Endothelial cell of umbilical vein (primary cell): Measurements from ENCODE around the gene ABCA10. TPM values are rescaled to one million over a fixed set of nuclear protein-coding genes. Genes with fewer than 3 reads are reported as not detected.
"Not testable (repeated sequence)": the region's sequence is repeated elsewhere in the genome, so short reads cannot be mapped to it uniquely, and the experiment has no call there.

ENCODE experiments used
- Bru-seq: library from RNA; stranded (reverse); fragments of 400-500 nt; gene quantifications from one replicate; lab custom pipeline; 2021; lab: Mats Ljungman, UMichigan
- BruChase-seq, 2 experiments: library from RNA; stranded (reverse); fragments of 400-500 nt; gene quantifications; one replicate each; lab custom pipeline; 2021; lab: Mats Ljungman, UMichigan
- BruUV-seq: library from RNA; stranded (reverse); fragments of 400-500 nt; replicated peaks from 2 replicates; lab custom pipeline; 2021; lab: Mats Ljungman, UMichigan
- CTCF ChIA-PET: fragments of 300-600, 350-600 bp; sonication (Branson Sonifier 250); formaldehyde crosslinking; loops from one replicate; lab custom pipeline; 2021; ENCODE audit warnings: antibody characterized with exemption, inconsistent platforms; lab: Charles Lee
- POLR2A ChIA-PET: fragments of 300-600, 350-600 bp; sonication (Branson Sonifier 250); formaldehyde crosslinking; loops from one replicate; lab custom pipeline; 2021; ENCODE audit warnings: antibody characterized with exemption, inconsistent platforms; lab: Charles Lee
- DNase-seq: peaks from one replicate; pipeline ENCODE4 v3.0.0-alpha.2; 2011; ENCODE audit warnings: low read depth, low spot score
- FAIRE-seq: peaks from 2 replicates; lab custom pipeline; 2011; peaks lifted over from hg19 to GRCh38; lab: Jason Lieb, UNC
- H2AFZ ChIP-seq: 2 replicates; pipeline ENCODE4 v1.6.0; 2012; ENCODE audit warnings: low read depth, low read length, control low read depth, inconsistent platforms
- H3K27ac ChIP-seq: 2 replicates; pipeline ENCODE4 v1.5.1; 2011; ENCODE audit warnings: low read depth, mild to moderate bottlenecking, control low read depth, low read length, moderate library complexity; ENCODE audit not compliant: insufficient read depth
- H3K27me3 ChIP-seq, 2 experiments: 2 replicates each; pipeline versions ENCODE4 v1.6.0 to v1.6.1; 2011; ENCODE audit warnings: low read length in 2 of 2, mixed read lengths in 1 of 2; ENCODE audit not compliant: control insufficient read depth in 2 of 2, insufficient read depth in 2 of 2
- H3K36me3 ChIP-seq, 2 experiments: 2 replicates in 1 of 2; 3 replicates in 1 of 2; pipeline ENCODE4 v1.5.1; 2011; ENCODE audit warnings: low read length in 2 of 2, mild to moderate bottlenecking in 1 of 2, moderate library complexity in 1 of 2; ENCODE audit not compliant: control insufficient read depth in 2 of 2, insufficient read depth in 2 of 2; ENCODE audit errors: extremely low read depth in 1 of 2
- H3K4me1 ChIP-seq: 3 replicates; pipeline ENCODE4 v1.5.1; 2011; ENCODE audit warnings: mild to moderate bottlenecking, low read length; ENCODE audit not compliant: control insufficient read depth, insufficient read depth; ENCODE audit errors: extremely low read depth
- H3K4me2 ChIP-seq: 2 replicates; pipeline ENCODE4 v1.6.1; 2011; ENCODE audit warnings: low read length, control low read depth, mixed read lengths; ENCODE audit not compliant: insufficient read depth
- H3K4me3 ChIP-seq, 3 experiments: fragments of 200-600 bp in 1 of 3; sonication (generic), shearing (Covaris generic) in 1 of 3; replicated peaks in 1 of 3; 2 replicates each; pipeline ENCODE4 v1.5.1; 2011 to 2016; ENCODE audit warnings: control low read depth in 3 of 3, low read length in 3 of 3, mild to moderate bottlenecking in 2 of 3, inconsistent platforms in 1 of 3, low read depth in 1 of 3, moderate library complexity in 1 of 3; ENCODE audit not compliant: insufficient read depth in 1 of 3
- H3K79me2 ChIP-seq: 2 replicates; pipeline ENCODE4 v1.6.0; 2012; ENCODE audit warnings: low read length, inconsistent platforms; ENCODE audit not compliant: control insufficient read depth, insufficient read depth
- H3K9ac ChIP-seq: replicated peaks from 2 replicates; pipeline ENCODE3; 2011; ENCODE audit warnings: low read length, control low read depth; ENCODE audit not compliant: insufficient read depth; ENCODE audit errors: extremely low read depth
- H3K9me1 ChIP-seq: replicated peaks from 3 replicates; pipeline ENCODE4 v1.6.0; 2011; ENCODE audit warnings: mild to moderate bottlenecking, low read length; ENCODE audit not compliant: control insufficient read depth, insufficient read depth; ENCODE audit errors: extremely low read depth
- H3K9me3 ChIP-seq: replicated peaks from 2 replicates; pipeline ENCODE4 v1.5.1; 2012; ENCODE audit warnings: low read length, inconsistent platforms; ENCODE audit not compliant: control insufficient read depth, insufficient read depth
- H4K20me1 ChIP-seq: replicated peaks from 2 replicates; pipeline ENCODE3; 2011; ENCODE audit warnings: mild to moderate bottlenecking, low read length; ENCODE audit not compliant: control insufficient read depth, insufficient read depth; ENCODE audit errors: extremely low read depth
- EZH2 ChIP-seq: IDR thresholded peaks from 2 replicates; pipeline ENCODE4 v1.6.1; 2012; ENCODE audit warnings: borderline replicate concordance, low read depth, mild to moderate bottlenecking, moderate library complexity, low read length, inconsistent platforms; ENCODE audit not compliant: severe bottlenecking
- FOS ChIP-seq: IDR thresholded peaks from 2 replicates; pipeline ENCODE4 v1.6.1; 2011; ENCODE audit warnings: mild to moderate bottlenecking, low read length, moderate library complexity, borderline replicate concordance; ENCODE audit not compliant: insufficient read depth
- GATA2 ChIP-seq: IDR thresholded peaks from 2 replicates; pipeline ENCODE4 v1.7.0; 2011; ENCODE audit warnings: low read depth, mild to moderate bottlenecking, moderate library complexity, mixed read lengths, low read length; ENCODE audit not compliant: insufficient read length, insufficient read depth
- JUN ChIP-seq: IDR thresholded peaks from 2 replicates; pipeline ENCODE4 v1.6.1; 2011; ENCODE audit warnings: borderline replicate concordance, low read depth; ENCODE audit not compliant: insufficient read length, insufficient read depth
- MAX ChIP-seq: IDR thresholded peaks from 2 replicates; pipeline ENCODE4 v1.6.1; 2011; ENCODE audit not compliant: insufficient read depth, insufficient read length
- MYC ChIP-seq: IDR thresholded peaks from one replicate; pipeline ENCODE4 v1.6.1; 2011; ENCODE audit warnings: mild to moderate bottlenecking, low read depth, low read length
- POLR2A ChIP-seq: IDR thresholded peaks from 2 replicates; pipeline ENCODE4 v1.6.1; 2012; ENCODE audit warnings: low read depth, mild to moderate bottlenecking, control low read depth, low read length
- POLR2AphosphoS5 ChIP-seq: IDR thresholded peaks from 2 replicates; pipeline ENCODE4 v1.6.1; 2012; ENCODE audit warnings: low read depth, mild to moderate bottlenecking, control low read depth, low read length, moderate library complexity; ENCODE audit not compliant: insufficient read depth
- dilution Hi-C: fragments of 300-500 bp; cut with MboI; formaldehyde crosslinking; loops from one replicate; pipeline ENCODE4 v1.15.0; 2019; ENCODE audit warnings: low sequenced_read_pairs; ENCODE audit not compliant: extremely low pct_ligation_motif_present
- intact Hi-C: fragments of 100-400 bp; cut with micrococcal nuclease; formaldehyde crosslinking; loops from one replicate; pipeline ENCODE4 v1.10.0; 2022
- long read RNA-seq: library from polyadenylated mRNA; stranded (forward); transcript quantifications from one replicate; pipeline ENCODE4 v2.0.0, GENCODE V29; 2021
- polyA minus RNA-seq, 3 experiments: library from RNA; depleted of rRNA, polyadenylated mRNA; stranded (reverse); fragments of >200 nt; gene quantifications; 1 replicate in 1 of 3; 2 replicates in 2 of 3; pipeline ENCODE4 v1.2.3, GENCODE V29; 2011
- polyA plus RNA-seq, 4 experiments: library from polyadenylated mRNA; depleted of rRNA in 3 of 4; stranded (reverse) in 3 of 4; unstranded in 1 of 4; fragments of >200 nt; gene quantifications; 2 replicates each; pipeline versions ENCODE4 v1.2.1 to v1.2.3, GENCODE V29; 2011 to 2012; ENCODE audit warnings: missing spikeins in 1 of 4
- total RNA-seq: library from RNA; stranded (reverse); gene quantifications from 2 replicates; pipeline ENCODE4 v1.2.3, GENCODE V29; 2021
- TF ChIP-seq, protein P1 (sequence below), 2 donors: IDR thresholded peaks; 1 replicate in 1 of 2; 2 replicates in 1 of 2; pipeline ENCODE4 v1.5.1; 2011; ENCODE audit warnings: low read length in 2 of 2, mild to moderate bottlenecking in 2 of 2, moderate library complexity in 2 of 2, control low read depth in 1 of 2, inconsistent platforms in 1 of 2, low read depth in 1 of 2; ENCODE audit not compliant: insufficient read depth in 1 of 2; ENCODE audit errors: extremely low read depth in 1 of 2

ABCA10 gene
- total RNA-seq (1.7 and 2.1 TPM in 2 replicates), polyA plus RNA-seq (0.22 and 0.41 TPM in 2 replicates), polyA minus RNA-seq (2.2 and 5.4 TPM in 2 replicates), Bru-seq, nascent RNA (percentile 56 among the genes with signal in this experiment), BruChase-seq, experiment 1, labeled RNA remaining after a 6-hour chase (percentile 39 among the genes with signal in this experiment), BruChase-seq, experiment 2, labeled RNA remaining after a 2-hour chase (percentile 47 among the genes with signal in this experiment)
- 0.12 and 0.16 TPM in 2 replicates for polyA plus RNA-seq (2011; cell fraction: cytosol; rRNA removed)
- 6.7 and 6.8 TPM in 2 replicates for polyA plus RNA-seq (2011; cell fraction: nucleus; rRNA removed)
- 1.00 and 1.8 TPM in 2 replicates for polyA plus RNA-seq (2012)
- not detected for polyA minus RNA-seq (2011; cell fraction: cytosol; rRNA and poly(A)+ RNA removed)
- 6.2 and 10.2 TPM in 2 replicates for polyA minus RNA-seq (2011; cell fraction: nucleus; rRNA and poly(A)+ RNA removed)
- long read RNA-seq, partial matches to known transcripts = 0 of 1 reads
- long read RNA-seq, other reads (novel, unspliced or antisense) = 1 of 1 reads

GRCh38 chr17:69228576-69228975 lies at the start of gene ABCA10:
ABCA10 (minus strand) TSS chr17:69228824; CDS start chr17:69225358, 3,466 bp downstream.
- no peak for TF ChIP-seq GATA2
- TF ChIP-seq, protein P1, sequence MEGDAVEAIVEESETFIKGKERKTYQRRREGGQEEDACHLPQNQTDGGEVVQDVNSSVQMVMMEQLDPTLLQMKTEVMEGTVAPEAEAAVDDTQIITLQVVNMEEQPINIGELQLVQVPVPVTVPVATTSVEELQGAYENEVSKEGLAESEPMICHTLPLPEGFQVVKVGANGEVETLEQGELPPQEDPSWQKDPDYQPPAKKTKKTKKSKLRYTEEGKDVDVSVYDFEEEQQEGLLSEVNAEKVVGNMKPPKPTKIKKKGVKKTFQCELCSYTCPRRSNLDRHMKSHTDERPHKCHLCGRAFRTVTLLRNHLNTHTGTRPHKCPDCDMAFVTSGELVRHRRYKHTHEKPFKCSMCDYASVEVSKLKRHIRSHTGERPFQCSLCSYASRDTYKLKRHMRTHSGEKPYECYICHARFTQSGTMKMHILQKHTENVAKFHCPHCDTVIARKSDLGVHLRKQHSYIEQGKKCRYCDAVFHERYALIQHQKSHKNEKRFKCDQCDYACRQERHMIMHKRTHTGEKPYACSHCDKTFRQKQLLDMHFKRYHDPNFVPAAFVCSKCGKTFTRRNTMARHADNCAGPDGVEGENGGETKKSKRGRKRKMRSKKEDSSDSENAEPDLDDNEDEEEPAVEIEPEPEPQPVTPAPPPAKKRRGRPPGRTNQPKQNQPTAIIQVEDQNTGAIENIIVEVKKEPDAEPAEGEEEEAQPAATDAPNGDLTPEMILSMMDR (IDR thresholded peaks at IDR 0.05; ENCODE audit: extremely low read depth in 1 of 2, insufficient read depth in 1 of 2, low read depth in 1 of 2, low read length in 2 of 2) = no peak
- TF ChIP-seq JUN = no peak
- TF ChIP-seq FOS = no peak
- TF ChIP-seq POLR2AphosphoS5 = no peak
- no peak for TF ChIP-seq EZH2
- TF ChIP-seq MAX = no peak
- TF ChIP-seq POLR2A = no peak
- no peak for TF ChIP-seq MYC
- Histone ChIP-seq H3K36me3 (no peaks in the 10 kb centered on the region), H3K4me2 (no peak within 1 kb of the TSS), H3K4me3 (no peak within 1 kb of the TSS), H3K9me1 (no peaks in the 10 kb centered on the region), H4K20me1 (no peaks in the 10 kb centered on the region), H3K27ac (no peak within 1 kb of the TSS), H3K79me2 (no peaks in the 10 kb centered on the region), H3K9me3 (no peaks in the 10 kb centered on the region), H3K27me3 (no peaks in the 10 kb centered on the region), H3K9ac (no peak within 1 kb of the TSS), H2AFZ (no peak within 1 kb of the TSS), H3K4me1 (no peaks in the 10 kb centered on the region)
- dilution Hi-C loops (no loop called here), intact Hi-C loops (no loop called here)
- FAIRE-seq (no peak), DNase-seq (no peak)
- POLR2A ChIA-PET = no interaction called here
- BruUV-seq = no TSS peak
- CTCF ChIA-PET = no interaction called here

DNA sequence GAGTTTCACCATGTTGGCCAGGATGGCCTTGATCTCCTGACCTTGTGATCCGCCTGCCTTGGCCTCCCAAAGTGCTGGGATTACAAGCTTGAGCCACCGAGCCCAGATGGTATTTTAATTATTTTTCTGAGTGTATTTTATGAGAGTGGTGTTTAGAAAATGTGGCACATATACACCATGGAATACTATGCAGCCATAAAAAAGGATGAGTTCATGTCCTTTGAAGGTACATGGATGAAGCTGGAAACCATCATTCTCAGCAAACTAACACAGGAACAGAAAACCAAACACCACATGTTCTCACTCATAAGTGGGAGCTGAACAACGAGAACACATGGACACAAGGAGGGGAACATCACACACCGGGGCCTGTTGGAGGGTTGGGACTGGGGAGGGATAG lies 47.7 kb upstream of the ABCA10 start:
- dilution Hi-C loops, H2AFZ ChIP-seq, H3K9me3 ChIP-seq: not testable (repeated sequence)

More for the DNA sequence above, 47.7 kb upstream of the ABCA10 start:
- H3K4me3 ChIP-seq, H3K4me1 ChIP-seq, CTCF ChIA-PET, H3K36me3 ChIP-seq, BruUV-seq, H3K27me3 ChIP-seq, H3K9ac ChIP-seq, H3K9me1 ChIP-seq, H3K27ac ChIP-seq, POLR2A ChIA-PET, intact Hi-C loops, H4K20me1 ChIP-seq, DNase-seq, FAIRE-seq, H3K79me2 ChIP-seq, H3K4me2 ChIP-seq: not testable (repeated sequence)
